Osteoblast (primary cell): ENCODE results near the gene F2RL1. TPM values are rescaled to one million over a fixed set of nuclear protein-coding genes. Genes with fewer than 3 reads are reported as not detected.
A peak's percentile ranks its signal among the peaks of the same experiment; 100 is the strongest.

ENCODE experiments used
- DNase-seq: peaks from one replicate; pipeline ENCODE4 v3.0.0; 2011; ENCODE audit warnings: low spot score, mixed read lengths; ENCODE audit not compliant: insufficient read length; ENCODE audit errors: missing footprints
- H2AFZ ChIP-seq: 2 replicates; pipeline ENCODE4 v1.6.0; 2011; ENCODE audit warnings: mild to moderate bottlenecking, low read length
- H3K27ac ChIP-seq: 2 replicates; pipeline ENCODE4 v1.5.1; 2011; ENCODE audit warnings: mild to moderate bottlenecking, low read depth, low read length, moderate library complexity
- H3K27me3 ChIP-seq: 2 replicates; pipeline ENCODE4 v1.6.0; 2012; ENCODE audit warnings: mild to moderate bottlenecking, control low read depth, inconsistent platforms, low read length, moderate library complexity; ENCODE audit not compliant: insufficient read depth
- H3K36me3 ChIP-seq: 2 replicates; pipeline ENCODE4 v1.5.1; 2011; ENCODE audit warnings: mild to moderate bottlenecking, low read length, control low read depth, moderate library complexity; ENCODE audit not compliant: insufficient read depth
- H3K4me1 ChIP-seq: 2 replicates; pipeline ENCODE4 v1.5.1; 2011; ENCODE audit warnings: mild to moderate bottlenecking, low read length, control low read depth, moderate library complexity; ENCODE audit not compliant: insufficient read depth
- H3K4me2 ChIP-seq: 2 replicates; pipeline ENCODE4 v1.6.0; 2011; ENCODE audit warnings: mild to moderate bottlenecking, low read length; ENCODE audit not compliant: insufficient read depth
- H3K4me3 ChIP-seq: fragments of 200-600 bp; sonication (generic); 3 replicates; pipeline ENCODE4 v1.5.1; 2012; ENCODE audit warnings: mild to moderate bottlenecking, low read length, inconsistent platforms; ENCODE audit not compliant: insufficient read depth
- H3K79me2 ChIP-seq: 2 replicates; pipeline ENCODE4 v1.6.0; 2012; ENCODE audit warnings: mild to moderate bottlenecking, low read length, control low read depth, inconsistent platforms; ENCODE audit not compliant: insufficient read depth
- H3K9me3 ChIP-seq: 2 replicates; pipeline ENCODE4 v1.5.1; 2011; ENCODE audit warnings: low read depth, low read length, control low read depth
- H4K20me1 ChIP-seq: 2 replicates; pipeline ENCODE4 v1.6.0; 2012; ENCODE audit warnings: mild to moderate bottlenecking, low read length, control low read depth; ENCODE audit not compliant: insufficient read depth
- total RNA-seq: library from RNA; depleted of rRNA; stranded (reverse); fragments of >200 nt; gene quantifications from 2 replicates; pipeline ENCODE4 v1.2.3, GENCODE V29; 2012
- TF ChIP-seq, protein P1 (sequence below): IDR thresholded peaks from 2 replicates; pipeline ENCODE4 v1.5.1; 2011; ENCODE audit warnings: mild to moderate bottlenecking, low read depth, low read length, moderate library complexity; ENCODE audit errors: extremely low read depth

The F2RL1 gene
- total RNA-seq, 1 donor = 1.8 TPM

DNA sequence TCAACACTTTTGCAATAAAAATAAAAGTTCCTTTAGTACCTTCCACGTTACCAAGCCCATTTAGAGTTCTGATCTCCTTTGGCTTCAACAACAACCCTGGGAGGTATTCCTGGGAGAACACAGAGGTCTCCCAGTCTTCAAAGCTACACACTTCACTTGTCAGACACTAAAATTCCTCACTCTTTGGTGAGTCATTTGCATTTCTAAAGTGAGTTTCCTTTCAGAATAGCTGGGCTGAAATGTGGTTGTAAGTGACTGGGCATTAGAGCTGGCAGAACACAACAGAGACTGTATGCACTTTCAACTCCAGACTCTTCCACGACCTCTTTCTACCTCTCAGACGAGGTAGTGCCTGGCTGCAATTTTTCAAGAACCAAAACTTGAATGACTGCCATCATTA is 11.5 kb upstream of the F2RL1 start:
- no peak overlapping the region for H2AFZ ChIP-seq
- peaks cover 24% of the 10 kb centered on the region for H3K4me1 ChIP-seq
- H3K36me3 ChIP-seq = no peaks in the 10 kb centered on the region
- H3K4me3 ChIP-seq = no peak overlapping the region
- H3K9me3 ChIP-seq = no peaks in the 10 kb centered on the region
- peak overlapping the region; percentile 59 for H3K27ac ChIP-seq
- TF ChIP-seq, protein P1, sequence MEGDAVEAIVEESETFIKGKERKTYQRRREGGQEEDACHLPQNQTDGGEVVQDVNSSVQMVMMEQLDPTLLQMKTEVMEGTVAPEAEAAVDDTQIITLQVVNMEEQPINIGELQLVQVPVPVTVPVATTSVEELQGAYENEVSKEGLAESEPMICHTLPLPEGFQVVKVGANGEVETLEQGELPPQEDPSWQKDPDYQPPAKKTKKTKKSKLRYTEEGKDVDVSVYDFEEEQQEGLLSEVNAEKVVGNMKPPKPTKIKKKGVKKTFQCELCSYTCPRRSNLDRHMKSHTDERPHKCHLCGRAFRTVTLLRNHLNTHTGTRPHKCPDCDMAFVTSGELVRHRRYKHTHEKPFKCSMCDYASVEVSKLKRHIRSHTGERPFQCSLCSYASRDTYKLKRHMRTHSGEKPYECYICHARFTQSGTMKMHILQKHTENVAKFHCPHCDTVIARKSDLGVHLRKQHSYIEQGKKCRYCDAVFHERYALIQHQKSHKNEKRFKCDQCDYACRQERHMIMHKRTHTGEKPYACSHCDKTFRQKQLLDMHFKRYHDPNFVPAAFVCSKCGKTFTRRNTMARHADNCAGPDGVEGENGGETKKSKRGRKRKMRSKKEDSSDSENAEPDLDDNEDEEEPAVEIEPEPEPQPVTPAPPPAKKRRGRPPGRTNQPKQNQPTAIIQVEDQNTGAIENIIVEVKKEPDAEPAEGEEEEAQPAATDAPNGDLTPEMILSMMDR = no peak
- peak overlapping the region; percentile 28 for H3K4me2 ChIP-seq
- peak; percentile 97 for DNase-seq
- H4K20me1 ChIP-seq = no peaks in the 10 kb centered on the region
- H3K79me2 ChIP-seq = no peaks in the 10 kb centered on the region
- H3K27me3 ChIP-seq = no peaks in the 10 kb centered on the region

DNA sequence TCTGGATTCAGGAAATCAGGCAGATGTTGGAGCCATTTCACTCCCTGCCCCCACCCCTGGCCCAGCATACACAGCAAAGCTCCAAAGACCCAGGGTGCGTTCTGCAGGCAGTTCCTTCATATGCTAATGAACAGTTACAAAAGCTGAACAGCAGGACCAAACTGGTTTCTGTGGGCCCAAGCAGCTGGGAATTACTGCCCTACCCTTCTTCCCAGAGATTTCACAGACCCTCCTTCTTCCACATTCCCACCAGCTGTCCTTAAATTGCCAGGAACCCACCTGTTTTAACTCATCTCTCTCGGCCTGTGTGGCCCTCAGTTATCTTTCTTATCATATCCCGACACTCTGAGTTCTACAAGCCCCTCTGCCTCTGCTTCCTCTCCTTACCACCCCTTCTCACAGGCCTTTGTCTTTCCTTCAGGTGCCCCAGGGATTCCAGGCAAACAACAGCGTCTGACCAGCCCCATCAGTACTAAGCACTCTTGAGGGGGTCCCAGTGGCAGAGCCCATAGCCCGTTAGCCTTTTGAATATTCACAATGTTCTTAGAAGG is 10.6 kb upstream of the F2RL1 start:
- DNase-seq = no peak
- Histone ChIP-seq H2AFZ (peak overlapping the region; percentile 35), H3K27ac (peak overlapping the region; percentile 59), H3K4me2 (no peak overlapping the region), H3K79me2 (no peaks in the 10 kb centered on the region), H3K4me1 (peaks cover 24% of the 10 kb centered on the region), H3K36me3 (no peaks in the 10 kb centered on the region), H3K4me3 (no peak overlapping the region), H3K27me3 (no peaks in the 10 kb centered on the region), H3K9me3 (no peaks in the 10 kb centered on the region), H4K20me1 (no peaks in the 10 kb centered on the region)
- TF ChIP-seq, protein P1 = no peak

DNA sequence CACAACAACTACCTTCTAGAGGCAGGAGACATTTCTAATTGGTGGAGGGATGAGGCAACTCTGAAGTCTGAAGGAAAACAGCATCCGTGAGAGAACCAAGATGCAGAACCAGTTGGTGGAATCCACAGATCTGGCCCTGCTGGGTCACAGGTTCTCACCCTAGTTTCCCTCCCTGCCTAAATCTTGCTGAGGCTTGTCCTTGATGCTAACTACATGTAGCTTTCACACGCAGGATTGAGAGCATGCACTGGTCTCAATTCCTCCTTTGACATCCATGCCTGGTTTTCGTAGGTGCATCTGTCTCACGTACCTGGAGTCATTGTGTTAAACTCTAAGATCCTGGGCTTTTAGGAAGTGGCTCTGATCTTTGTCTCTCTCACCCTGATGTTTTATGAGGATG is 9.7 kb upstream of the F2RL1 start:
- no peak overlapping the region for H3K4me3 ChIP-seq
- peaks cover 27% of the 10 kb centered on the region for H3K4me1 ChIP-seq
- H3K4me2 ChIP-seq = no peak overlapping the region
- H3K36me3 ChIP-seq = no peaks in the 10 kb centered on the region
- no peaks in the 10 kb centered on the region for H4K20me1 ChIP-seq
- H2AFZ ChIP-seq = peak overlapping the region; percentile 57
- no peaks in the 10 kb centered on the region for H3K27me3 ChIP-seq
- H3K27ac ChIP-seq = no peak overlapping the region
- no peaks in the 10 kb centered on the region for H3K9me3 ChIP-seq
- DNase-seq = no peak
- TF ChIP-seq, protein P1 = no peak
- H3K79me2 ChIP-seq = no peaks in the 10 kb centered on the region

DNA sequence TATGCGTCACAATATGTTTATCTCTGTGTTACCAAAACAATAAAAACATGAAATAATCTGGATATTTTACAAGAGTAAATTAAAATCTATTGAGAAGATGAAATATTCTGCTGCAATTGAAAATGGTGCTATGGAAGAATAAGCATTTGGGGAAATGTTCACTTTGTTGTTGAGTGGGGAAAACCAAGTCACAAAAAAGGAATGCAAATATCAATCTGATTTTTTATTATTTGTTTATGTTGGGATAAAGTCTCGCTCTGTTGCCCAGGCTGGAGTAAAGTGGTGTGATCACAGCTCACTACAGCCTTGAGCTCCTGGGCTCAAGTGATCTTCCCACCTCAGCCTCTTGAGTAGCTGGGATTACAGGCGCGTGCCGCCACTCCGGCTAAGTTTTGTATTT is 8.6 kb upstream of the F2RL1 start:
- Histone ChIP-seq H2AFZ (no peak overlapping the region), H3K27me3 (no peaks in the 10 kb centered on the region), H3K79me2 (no peaks in the 10 kb centered on the region), H3K27ac (no peak overlapping the region), H3K36me3 (no peaks in the 10 kb centered on the region), H3K9me3 (no peaks in the 10 kb centered on the region), H4K20me1 (no peaks in the 10 kb centered on the region), H3K4me1 (peaks cover 28% of the 10 kb centered on the region), H3K4me2 (no peak overlapping the region), H3K4me3 (no peak overlapping the region)
- TF ChIP-seq, protein P1 = no peak
- no peak for DNase-seq
